Right ventricle myocardium superior (tissue), 1 donor: ENCODE results near the gene RPL31. TPM values are rescaled to one million over a fixed set of nuclear protein-coding genes. Genes with fewer than 3 reads are reported as not detected.
"Not testable (repeated sequence)": the region's sequence is repeated elsewhere in the genome, so short reads cannot be mapped to it uniquely, and the experiment has no call there.

ENCODE experiments used
- ATAC-seq: fragments of 200-7000 bp; cut with Tn5 transposase; one replicate; pipeline ENCODE4 v1.9.1; 2020; ENCODE audit warnings: mild to moderate bottlenecking; ENCODE audit not compliant: poor library complexity
- DNase-seq: peaks from one replicate; pipeline ENCODE4 v3.0.0-alpha.2; 2020
- intact Hi-C: fragments of 100-400 bp; cut with DNase I; formaldehyde crosslinking; loops from one replicate; pipeline ENCODE4 v1.11.2; 2022
- total RNA-seq: library from RNA; stranded (reverse); fragmentation: NEBNext Ultra II Directional; extraction: Animal tissue kit (Norgen Biotek cat#: 25700); gene quantifications from one replicate; pipeline ENCODE4 v1.2.1, GENCODE V29; 2021
- donor health status: DM: no; HTN: yes; CAD: no; lungs with severe emphysema.

The RPL31 gene
- total RNA-seq, 1 donor from 2014 or later = 756 TPM

- no peak for DNase-seq
- intact Hi-C loops = no loop called here
- peak; percentile 41 for ATAC-seq
Observed at GRCh38 chr2:101040761-101041160, 38.7 kb downstream of the RPL31 start.

GRCh38 chr2:101041413-101041812, 39.3 kb downstream of the RPL31 start:
- intact Hi-C loops = no loop called here
- peak; percentile 19 for ATAC-seq

GRCh38 chr2:101045330-101045729, 43.2 kb downstream of the RPL31 start:
- DNase-seq (no peak), ATAC-seq (no peak)
- intact Hi-C loops = no loop called here

More at GRCh38 chr2:101041413-101041812, 39.3 kb downstream of the RPL31 start:
- no peak for DNase-seq

- ATAC-seq = peak; percentile 10
- intact Hi-C loops = no loop called here
Observed at GRCh38 chr2:101047075-101047766, 45.1 kb downstream of the RPL31 start.

GRCh38 chr2:101047774-101048173, 45.7 kb downstream of the RPL31 start:
- peak; percentile 65 for ATAC-seq
- intact Hi-C loops = no loop called here
- DNase-seq = peak; percentile 72

More at GRCh38 chr2:101047075-101047766, 45.1 kb downstream of the RPL31 start:
- DNase-seq = no peak

GRCh38 chr2:101048756-101049155, 46.7 kb downstream of the RPL31 start:
- ATAC-seq (no peak), DNase-seq (no peak)
- intact Hi-C loops = no loop called here

GRCh38 chr2:101050886-101051285, 48.8 kb downstream of the RPL31 start:
- DNase-seq, intact Hi-C loops, ATAC-seq: not testable (repeated sequence)

GRCh38 chr2:101052147-101052546, 50.1 kb downstream of the RPL31 start:
- DNase-seq (no peak), ATAC-seq (no peak)
- intact Hi-C loops = no loop called here

- peak; percentile 70 for ATAC-seq
Observed at GRCh38 chr2:101053117-101053516, 51.0 kb downstream of the RPL31 start.

More at GRCh38 chr2:101053117-101053516, 51.0 kb downstream of the RPL31 start:
- intact Hi-C loops = no loop called here
- no peak for DNase-seq

Other genes starting within 250 kb of the RPL31 start
- 38.0 TPM for gene NPAS2, start 182.2 kb upstream of the RPL31 start, total RNA-seq
- 51.4 TPM for gene TBC1D8, start 149.1 kb downstream of the RPL31 start, total RNA-seq